Suppressor macrophage (primary cell): ENCODE measurements around the gene HSDL1.
"Not testable (repeated sequence)": the region's sequence is repeated elsewhere in the genome, so short reads cannot be mapped to it uniquely, and the experiment has no call there.

ENCODE experiments used
- DNase-seq, 4 experiments: peaks; one replicate each; pipeline ENCODE4 v3.0.0-alpha.2; 2020 to 2022

HSDL1 gene

DNA sequence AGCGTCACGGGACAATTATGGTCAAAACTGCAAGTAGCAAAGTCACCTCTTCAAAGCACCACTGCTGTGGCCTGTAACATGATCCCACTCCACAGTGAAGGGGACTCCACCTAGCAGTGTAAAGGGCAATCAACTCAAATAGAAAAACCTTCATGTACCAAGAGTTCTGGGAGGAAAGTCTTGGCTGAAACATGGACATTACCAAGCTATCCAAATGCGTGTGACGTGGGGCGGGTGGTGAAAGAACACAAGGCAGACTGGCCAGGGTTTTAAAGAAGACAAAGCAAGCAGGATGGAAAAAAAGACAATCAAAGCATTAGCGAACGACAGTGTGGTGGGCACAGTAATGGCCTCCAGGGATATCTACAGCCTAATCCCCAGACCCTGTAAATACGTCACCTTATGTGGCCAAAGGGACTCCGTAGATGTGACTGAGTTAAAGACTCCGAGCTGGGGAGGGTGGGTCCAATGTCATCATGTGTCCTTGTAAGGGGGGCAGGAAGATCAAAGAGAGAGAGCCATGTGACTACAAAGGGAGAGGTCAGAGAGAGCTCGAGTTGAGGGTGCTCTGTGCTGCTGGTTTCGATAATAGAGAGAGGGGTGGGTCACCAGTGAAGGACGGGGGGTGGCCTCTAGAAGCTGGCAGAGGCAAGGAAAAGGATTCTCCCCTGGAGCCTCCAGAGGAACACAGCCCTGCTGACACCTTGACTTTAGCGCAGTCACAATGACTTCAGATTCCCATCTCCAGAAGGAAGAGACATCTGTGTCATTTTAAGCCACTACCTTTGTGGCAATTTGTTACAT is 6.0 kb downstream of the HSDL1 start:
- no peak for DNase-seq

DNA sequence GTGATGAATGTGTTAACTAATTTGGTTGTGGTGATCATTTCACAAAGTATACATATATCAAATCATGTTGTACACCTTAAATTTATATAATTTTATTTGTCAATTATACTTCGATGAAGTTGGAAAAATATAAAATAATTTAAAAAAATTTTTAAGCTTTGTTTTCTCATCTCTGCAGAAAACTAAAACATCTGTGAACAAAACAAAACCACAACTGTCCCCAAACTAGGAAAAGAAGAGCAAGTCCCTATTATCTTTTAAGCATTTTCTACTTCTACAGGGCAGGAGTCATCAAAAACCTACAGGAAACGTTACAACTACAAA is 6.5 kb downstream of the HSDL1 start:
- DNase-seq, result no peak

DNA sequence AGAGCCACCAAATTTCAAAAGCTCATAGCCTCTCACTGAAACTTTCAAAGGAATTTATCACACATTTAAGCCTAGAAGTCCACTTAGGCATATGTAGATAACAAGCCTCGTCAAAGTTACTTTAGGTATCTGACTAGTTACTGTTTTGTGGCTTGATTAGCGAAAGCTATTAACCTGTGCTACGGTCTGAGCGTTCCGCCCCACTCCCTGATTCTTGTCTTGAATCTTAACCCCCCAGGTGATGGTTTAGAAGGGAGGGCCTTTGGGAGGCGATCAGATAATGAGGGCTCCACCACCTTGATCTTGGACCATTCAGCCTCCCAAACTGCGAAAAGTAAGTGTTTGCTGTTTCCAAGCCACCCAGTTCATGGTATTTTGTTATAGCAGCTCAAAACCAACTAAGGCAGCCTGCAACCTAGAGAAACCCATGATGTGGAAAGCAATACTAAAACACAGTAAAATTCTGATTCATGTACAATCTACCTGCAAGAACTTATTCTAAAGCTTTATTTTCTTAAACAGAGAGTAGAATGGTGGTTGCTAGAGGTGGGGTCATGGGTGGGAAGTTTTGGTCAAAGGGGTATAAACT is 7.1 kb downstream of the HSDL1 start:
- no peak for DNase-seq

DNA sequence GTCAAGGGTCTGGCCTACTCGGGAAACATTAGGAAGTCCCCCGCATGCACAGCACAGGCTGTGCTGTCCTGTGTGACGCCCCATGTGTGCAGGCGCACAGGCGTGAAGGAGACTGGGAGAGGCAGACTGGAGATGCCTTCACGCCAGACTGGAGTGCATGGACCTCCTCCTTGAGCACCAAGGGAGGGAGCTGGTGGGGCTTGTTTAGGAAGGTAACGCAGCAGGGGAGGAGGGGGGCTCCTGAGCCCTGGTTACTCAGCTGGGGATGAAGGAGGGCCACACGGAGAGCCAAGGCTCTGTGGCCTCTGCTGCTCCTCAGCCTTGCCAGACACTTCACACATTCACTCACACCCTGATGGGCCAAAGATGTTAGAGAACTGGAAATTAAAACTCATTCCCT is 7.7 kb downstream of the HSDL1 start:
- no peak for DNase-seq

DNA sequence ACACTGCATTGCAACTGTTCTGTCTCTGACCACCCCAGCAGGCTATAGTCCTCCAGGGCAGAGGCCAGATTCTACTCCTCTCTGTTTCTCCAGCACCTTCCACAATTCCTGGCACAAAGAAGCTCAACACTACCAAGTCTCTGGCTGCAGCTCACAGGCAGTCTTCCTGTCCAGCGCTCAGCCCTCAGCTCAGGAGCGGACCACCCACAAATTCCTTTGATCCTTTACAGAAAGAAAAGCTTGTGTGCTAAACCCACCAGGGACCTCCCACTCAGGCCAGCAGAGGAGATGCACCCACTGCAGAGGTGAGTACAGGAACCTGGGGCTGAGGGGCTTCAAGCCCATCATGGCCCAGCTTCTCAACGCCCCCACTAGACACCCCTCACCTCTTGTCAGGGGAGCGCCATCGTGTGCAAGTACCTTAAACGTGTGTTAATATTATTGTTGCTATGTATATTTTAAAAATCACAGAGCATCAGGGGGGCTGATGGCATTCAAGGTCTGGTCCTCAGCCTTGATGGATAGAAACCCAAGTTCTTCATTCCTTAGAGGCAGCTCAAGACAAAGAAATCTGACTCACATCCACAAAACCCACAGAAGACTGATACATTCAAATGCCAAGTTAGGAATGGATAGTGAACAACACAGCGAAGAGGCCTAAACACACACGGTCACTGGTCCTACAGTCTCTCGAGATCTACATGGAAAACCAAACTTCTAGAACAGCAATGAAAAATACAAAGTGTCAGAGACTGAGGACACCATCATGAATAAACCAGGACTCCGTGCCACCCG is 8.4 kb downstream of the HSDL1 start:
- DNase-seq, result no peak

DNA sequence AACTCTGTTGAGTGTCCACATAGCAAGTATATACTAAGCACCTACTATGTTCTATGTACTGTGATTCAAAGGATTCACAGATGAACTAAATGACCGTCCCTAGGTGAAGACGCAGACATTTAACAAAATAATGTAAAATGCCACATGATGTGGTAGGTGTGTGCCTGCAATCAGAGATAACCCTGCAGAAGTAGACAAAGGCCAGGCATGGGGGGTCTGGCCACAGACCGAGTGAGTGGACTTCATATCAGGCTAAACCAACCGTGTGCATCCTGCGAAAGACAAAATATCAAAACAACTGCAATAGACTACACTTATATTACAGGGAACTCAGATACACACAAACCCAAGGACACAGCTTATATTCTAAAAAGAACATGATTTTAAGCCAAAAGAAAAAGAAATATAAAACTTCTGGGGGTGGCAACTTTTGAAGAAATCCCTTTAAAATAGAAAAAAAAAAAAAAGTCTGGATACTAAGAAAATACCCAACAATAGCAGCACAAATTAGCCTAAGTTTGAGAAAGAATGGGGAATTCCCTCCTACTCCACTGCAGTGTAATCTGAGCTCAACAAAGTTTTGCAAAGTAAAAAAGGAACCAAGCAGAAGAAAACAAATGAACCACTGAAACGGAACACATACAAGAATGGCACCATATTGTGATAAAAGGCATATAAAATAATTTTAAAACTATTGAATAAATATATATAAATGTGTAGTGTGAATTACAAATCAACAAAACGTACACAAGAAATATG is 12.3 kb downstream of the HSDL1 start:
- peak in 2 of 4 experiments; percentile 26 to 31 for DNase-seq

DNA sequence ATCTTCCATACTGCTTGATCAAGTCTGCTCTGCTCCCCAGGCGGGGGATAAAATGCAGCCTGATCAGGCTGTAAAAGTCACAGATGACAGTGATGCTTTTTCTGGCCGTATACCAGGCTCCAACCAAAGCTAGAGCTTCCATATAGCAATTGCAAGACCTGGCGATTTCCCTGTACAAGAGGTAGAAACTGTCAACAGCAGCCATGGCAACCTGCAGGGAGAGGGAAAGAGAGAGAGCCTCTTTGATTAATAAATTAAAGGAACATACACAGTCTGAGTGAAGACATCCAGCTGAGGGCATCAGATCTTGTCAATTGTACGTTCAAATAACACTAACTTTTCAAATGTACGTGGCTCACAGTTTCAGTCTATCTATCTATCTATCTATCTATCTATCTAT is 13.9 kb downstream of the HSDL1 start:
- DNase-seq, result no peak

DNA sequence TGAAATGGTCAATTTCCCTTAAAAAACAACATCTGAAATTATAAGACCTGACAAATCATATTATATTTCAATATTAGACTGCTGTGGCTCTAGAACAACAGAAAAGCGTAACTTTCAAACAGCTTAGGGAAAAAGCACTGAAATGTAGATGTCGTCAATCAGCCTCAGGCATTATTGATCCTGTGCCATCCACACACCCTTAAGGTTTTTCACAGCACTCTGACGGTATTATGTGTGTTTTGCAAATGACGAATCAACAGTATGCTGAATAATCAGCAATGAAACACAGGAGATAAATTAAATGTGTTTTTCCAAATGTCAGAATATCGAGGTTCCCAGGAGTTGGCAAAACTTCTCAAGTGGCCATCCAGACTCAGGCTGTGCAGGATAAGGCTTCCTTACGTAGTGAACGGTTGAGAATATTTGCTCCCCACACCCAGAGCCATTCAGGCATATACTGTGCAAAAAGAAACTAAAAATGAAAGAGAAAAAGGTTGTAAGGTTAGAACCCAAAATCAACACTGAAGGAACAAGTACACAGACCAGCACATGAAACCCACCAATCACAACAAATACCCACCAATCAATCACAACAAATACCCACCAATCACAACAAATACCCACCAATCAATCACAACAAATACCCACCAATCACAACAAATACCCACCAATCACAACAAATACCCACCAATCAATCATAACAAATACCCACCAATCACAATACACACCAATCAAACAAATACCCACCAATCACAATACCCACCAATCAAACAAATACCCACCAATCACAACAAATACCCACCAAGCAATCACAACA is 20.5 kb downstream of the HSDL1 start:
- DNase-seq, result no peak

DNA sequence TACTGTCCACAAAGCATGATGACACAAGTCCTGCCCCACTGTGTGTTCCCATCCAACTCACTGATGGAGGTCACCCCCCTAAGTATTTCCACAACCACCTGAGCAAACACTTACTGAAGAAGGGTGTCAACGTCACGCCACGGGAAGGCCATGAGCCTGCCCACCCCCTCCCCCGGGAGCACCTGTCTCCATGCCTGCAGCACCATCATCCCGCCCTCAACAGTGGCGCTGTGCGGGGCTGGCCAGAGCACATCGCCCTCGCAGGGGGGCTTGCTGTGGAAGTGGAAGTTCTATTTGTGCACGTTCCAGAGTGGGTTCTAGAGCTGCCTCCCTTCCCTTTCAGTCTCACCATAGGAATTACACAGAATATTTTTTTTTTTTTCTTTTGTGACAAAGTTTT is 24.0 kb downstream of the HSDL1 start:
- no peak for DNase-seq

DNA sequence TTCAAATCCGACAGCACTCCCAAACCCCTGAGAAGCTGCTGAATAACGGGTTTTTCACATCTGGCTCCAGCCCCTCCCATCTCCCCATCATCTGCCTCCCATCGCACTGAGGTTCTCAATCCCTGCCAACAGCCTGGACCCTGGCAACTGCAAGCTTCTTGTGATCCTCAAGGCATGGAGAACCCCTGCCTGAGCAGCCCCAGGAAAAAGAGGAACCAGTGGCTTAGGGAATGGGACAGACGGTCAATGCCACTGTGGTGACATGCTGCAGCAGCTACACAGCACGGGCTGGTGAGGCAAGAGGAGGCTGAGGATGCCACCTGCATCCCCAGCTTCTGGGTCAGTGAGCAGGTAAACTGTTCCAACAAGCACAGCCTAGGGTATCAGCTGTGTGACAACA is 25.0 kb downstream of the HSDL1 start:
- DNase-seq, result peak in 2 of 4 experiments; percentile 22 to 31

DNA sequence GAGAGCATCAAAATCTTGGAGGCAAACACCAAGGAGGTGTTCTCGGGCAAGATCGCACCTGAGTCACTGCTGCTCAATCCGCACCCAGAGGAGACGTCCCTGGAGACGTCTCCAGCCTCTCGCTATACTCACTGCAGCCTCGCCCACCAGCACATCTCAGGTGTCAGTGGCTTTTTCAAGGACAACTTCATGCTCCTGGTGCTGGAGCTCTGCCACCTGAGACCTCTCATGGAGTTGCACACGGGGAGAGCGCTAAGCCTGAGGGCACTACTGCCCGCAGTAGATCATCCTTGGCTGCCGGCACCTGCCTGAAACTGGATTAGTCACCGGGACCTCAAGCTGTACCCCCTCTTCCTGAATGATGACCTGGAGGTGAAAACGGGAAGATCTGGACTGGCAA is 25.6 kb downstream of the HSDL1 start:
- DNase-seq, result no peak

DNA sequence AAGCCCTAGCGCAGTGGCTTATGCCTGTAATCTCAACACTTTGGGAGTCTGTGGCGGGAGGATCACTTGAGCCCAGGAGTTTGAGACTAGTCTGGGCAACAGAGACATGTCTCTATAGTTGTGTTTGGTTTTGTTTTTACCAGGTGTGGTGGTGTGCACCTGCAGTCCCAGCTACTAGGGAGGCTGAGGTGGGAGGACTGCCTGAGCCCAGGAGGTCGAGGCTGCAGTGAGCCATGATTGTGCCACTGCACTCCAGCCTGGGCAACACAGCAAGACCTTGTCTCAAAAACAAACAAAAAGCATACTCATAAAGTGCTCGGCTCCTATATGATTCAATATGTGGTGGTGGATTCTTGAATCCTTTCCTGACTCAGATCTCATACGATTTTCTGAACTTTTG is 26.7 kb downstream of the HSDL1 start:
- DNase-seq, result not testable (repeated sequence)

DNA sequence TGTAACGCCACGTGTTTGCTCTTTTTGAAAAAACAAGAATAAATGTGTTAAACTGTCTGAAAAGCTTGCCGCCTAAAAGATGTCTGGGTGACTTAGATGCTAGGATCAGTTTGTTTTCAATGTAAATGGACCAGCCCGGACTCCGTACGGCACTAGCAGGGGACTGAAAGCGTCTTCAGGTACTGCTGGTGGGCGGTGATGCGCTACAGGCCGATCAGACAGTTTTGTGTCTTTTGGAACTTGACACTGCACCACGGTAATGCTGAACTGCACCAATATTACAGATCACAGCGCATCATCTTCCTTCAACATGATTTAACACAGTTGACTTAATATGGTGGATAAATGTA is 27.5 kb downstream of the HSDL1 start:
- DNase-seq, result no peak

DNA sequence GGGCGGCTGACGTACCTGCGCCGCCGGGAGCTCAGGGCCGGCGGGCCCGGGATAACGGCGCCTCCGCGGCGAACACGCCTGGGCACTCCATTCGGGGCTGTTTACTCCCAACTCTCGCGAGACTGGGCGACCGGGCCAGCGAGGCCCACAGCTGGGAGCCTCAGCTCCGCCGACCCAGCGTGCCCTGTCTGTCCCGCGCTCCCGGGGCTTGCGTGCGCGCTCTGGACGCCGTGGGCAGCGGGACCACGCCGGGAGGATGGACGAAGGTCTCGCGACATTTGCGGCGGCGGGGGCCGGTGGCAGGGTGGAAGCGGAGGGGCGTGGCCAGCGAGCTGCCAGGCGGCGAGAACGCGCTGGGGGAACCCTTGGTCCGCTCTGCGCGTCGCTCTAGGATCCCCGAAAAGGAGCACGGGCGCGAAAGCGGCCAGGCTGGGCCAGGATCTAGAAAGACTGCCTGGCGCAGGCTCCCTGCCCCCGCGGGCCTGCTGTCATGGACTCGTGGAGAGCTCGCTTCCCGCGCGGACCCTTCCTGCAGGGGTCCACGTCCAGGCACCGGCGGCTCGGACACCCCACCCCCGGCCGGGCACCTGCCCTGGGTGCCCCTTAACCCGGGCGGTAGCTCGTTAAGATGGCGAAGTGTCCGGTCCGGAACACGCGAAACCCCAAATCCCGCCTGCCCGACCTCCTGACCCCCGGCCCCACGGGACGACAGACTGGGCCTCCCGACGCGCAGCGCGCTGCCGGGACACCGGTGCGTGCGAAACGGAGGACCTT is 28.1 kb downstream of the HSDL1 start, which contains the start of gene MBTPS1:
TSS of gene MBTPS1 (minus strand) at position 223 of the 774 bp plus-strand sequence. CDS start 15,159 bp downstream, outside the sequence.
- peak; percentile 99 to 100 (median 100) for DNase-seq

DNA sequence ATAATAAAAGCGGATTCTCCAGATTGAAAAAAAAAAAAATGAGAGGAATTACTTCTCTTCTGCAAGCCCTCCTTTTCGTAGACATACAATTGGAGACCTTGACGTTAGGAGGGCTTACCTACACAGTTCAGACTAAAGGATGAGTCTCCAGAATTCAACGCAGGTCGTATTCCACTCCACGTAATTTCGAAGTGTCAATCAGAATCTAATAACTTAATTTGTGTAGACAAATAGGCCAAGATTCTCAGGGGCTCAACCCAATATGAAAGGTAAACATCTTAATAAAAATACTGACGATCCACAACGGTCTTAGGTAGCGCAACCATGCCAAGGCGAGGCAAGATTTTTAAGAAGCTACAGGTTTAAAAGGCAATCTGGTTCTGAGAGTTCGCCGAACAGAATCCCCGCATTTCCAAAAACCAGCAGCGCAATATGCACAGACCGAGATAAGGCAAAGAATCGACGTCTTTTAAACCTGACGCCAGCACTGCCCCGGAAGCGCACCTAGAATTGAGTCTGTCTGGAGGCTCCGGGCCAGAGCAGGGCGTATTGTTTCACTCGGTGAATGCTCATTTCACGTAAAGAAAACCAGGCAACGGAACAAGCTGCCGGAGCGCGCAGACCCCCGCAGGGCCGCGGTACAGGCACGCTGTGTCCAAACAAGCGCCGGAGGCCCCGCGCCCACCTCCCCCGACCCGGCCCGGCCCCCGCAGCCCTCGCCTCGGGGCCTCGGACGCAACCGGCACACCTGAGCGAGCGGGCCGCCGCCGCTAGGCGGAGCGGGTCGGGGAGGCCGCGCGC is 28.9 kb downstream of the HSDL1 start:
- DNase-seq, result peak in 2 of 4 experiments; percentile 41 to 44

DNA sequence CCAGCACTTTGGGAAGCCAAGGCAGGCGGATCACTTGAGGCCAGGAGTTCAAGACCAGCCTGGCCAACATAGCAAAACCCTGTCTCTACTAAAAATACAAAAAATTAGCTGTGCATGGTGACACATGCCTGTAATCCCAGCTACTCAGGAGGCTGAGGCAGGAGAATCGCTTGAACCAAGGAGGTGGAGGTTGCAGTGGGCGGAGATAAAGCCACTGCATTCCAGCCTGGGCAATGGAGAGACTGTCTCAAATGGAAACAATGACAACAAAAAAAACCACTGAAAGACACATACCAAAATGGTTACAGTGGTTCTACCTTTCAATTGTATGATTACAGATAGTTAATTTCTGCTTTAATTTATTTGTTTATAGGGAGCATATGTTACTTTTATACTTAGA is 33.0 kb downstream of the HSDL1 start:
- DNase-seq, result not testable (repeated sequence)

DNA sequence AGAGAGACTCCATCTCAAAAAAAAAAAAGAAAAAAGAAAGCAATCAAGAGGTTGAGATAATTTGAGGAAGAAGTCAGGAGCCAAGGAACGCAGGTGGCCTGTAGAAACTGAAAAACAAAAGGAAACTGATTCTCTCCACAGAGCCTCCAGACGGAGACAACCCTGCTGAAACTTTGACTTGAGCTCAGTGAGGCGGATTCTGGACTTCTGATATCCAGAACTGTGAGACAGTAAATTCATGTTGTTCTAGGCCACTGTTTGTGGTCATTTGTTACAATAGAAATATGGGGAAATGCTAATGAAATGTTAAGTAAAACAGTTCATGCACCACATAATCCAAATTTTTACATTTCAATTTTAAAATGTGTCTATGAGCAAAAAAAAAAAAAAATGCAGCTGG is 33.5 kb downstream of the HSDL1 start:
- no peak for DNase-seq

DNA sequence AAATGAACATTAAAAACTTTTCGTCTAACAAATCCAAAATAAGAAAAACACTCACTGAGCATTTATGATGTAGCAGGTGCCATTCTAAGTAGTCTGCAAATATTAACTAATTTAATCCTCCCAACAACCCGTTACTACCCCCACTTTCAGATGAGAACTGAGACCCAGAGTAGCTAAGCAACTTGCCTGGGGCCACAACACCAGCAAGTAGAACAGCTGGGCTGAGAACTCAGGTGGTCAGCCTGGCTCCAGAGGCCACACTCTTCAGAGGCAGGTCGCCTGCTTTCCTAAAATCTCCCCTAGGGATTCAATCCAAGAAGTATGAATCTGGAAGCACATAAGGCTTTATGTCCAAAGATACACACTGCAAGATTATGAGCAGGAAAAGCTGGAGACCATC is 34.5 kb downstream of the HSDL1 start:
- no peak for DNase-seq

DNA sequence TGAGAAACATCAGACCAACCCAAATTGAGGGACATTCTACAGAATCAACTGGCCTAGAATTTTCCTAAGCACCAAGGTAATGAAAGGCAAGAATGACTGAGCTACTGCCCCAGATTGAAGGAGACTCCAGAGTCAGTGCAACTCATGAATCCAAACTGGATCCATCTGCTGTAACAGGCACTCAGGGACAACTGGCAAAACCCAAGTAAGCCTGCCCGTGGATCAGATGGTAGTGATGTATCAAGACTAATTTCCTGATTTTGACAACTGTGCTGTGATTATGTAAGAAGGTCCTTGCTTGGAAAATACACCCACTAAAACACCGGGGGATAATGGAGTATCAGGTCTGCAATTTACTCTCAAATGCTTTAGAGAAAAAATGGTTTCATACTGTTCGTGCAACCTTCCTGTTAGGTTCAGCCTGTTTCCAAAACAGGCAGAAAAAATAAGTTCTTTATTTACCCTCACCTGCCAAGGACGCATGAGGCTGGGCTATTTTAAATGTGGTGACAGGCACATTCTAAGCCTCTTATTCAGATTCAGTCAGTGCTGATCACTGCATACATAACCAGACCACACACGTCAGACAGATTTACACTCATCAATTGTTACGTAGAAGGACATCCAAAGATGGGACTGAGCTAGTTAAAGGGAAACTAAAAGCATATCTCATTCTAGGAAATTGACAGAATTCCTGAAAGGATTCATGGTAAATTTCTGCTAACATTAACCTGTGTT is 35.2 kb downstream of the HSDL1 start:
- DNase-seq, result peak in 3 of 4 experiments; percentile 37 to 49 (median 42)

DNA sequence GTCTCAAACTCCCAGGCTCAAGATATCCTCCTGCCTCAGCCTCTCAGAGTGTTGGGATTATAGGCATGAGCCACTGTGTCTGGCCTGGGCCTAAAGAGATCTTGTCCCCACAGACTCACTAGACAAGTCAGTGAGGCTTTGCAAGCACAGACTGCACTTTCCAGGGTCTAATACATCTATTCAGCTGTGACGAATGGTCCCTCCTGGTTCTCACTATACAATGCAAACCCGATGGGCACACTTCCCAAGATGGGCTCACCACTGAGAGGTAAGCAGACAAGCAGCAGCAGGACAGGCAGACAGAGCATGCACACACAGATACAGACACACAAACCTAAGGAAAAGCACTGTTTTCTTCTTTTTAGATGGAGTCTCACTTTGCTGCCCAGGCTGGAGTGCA is 37.1 kb downstream of the HSDL1 start:
- DNase-seq, result no peak
